HG03039 (cell line): ENCODE measurements around the gene ERICH3.
"Not testable (repeated sequence)": the region's sequence is repeated elsewhere in the genome, so short reads cannot be mapped to it uniquely, and the experiment has no call there.

Experiments used
- ATAC-seq: cut with Tn5 transposase; IDR thresholded peaks from one replicate; pipeline ENCODE4 v1.9.1; 2021; ENCODE audit warnings: mild to moderate bottlenecking, moderate library complexity; ENCODE audit not compliant: unreplicated experiment

The ERICH3 gene

DNA sequence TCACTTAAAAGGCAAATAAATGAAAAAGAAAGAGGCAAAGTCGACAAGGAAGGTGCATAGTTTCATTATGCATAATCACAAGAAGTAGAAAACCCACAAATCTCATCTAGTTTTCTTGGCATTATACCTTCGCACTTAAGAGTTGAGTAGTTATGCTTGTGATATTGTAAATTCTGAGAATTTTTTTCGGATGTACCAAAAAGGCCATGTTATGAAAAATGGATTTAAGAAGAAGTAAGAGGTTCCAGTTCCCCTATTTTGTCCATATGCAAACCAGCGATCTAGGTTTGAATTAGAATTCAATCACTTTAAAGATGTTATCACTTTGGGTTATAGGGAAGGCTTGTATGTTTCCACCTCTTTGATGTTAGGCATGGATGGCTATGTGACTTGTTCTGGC, 7.9 kb upstream of the ERICH3 start:
- peak; percentile 86 for ATAC-seq

GRCh38 chr1:74681001-74681400, 7.4 kb upstream of the ERICH3 start:
- ATAC-seq = peak; percentile 25

- ATAC-seq = no peak
Measured at GRCh38 chr1:74679811-74680210, 6.2 kb upstream of the ERICH3 start.

DNA sequence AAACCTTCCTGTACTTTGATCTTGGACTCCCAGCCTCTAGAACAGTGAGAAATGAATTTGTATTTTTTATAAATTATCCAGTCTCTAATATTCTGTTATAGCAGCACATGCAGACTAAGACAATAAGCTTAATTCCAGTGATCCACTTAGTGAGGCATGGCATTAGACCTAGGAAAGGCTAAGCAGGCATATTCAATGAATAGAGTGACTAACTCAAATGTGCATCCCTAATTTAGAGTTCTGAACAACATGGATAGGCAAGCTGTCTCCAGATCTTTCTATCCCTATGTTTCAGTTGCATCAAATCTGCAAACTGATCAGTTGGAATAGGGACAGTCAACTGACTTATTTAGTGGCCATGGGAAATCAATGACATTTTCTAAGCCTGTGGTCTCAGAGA, 4.3 kb upstream of the ERICH3 start:
- no peak for ATAC-seq

- peak; percentile 33 for ATAC-seq
Measured at GRCh38 chr1:74674278-74675048, 871 bp upstream of the ERICH3 start.

GRCh38 chr1:74670866-74671265, 2.7 kb downstream of the ERICH3 start:
- not testable (repeated sequence) for ATAC-seq

DNA sequence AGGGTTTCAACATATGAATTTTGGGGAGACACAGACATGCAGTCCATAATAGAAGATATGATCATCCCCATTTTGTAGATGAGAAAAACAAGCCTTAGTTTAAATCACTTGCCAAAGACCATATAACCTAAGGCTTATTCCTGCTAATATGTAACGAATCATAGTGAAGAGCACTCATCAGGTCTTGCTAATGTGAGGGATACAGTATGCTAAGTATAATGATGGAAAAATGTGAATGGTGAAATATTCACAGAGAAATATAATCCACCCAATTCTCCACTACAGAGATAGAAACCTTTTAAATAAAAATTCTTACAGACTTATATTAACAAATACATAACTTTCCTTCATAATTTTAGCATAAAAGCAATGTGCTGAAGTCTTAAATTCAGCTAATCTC, 18.9 kb downstream of the ERICH3 start:
- no peak for ATAC-seq

DNA sequence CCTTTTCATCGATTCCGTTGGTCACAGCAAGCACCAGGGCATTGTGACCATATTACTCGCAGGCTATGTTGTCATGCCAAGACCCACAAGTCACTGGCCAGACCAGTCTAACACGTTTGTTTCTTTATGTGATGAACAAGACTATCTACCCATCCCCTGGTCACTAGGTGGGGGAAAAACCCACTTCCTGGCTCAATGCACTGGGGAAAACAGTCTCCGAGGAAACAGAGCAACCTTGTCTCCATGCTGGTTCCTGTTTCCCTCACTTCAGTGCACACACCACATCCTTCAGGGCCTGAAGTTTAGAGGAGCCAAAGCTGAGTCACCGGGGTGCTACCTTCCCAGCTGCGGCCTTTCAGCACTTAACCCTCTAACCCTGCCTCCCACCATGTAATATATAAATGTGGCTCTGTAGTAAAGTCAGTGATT, 20.9 kb downstream of the ERICH3 start:
- ATAC-seq = peak; percentile 97

DNA sequence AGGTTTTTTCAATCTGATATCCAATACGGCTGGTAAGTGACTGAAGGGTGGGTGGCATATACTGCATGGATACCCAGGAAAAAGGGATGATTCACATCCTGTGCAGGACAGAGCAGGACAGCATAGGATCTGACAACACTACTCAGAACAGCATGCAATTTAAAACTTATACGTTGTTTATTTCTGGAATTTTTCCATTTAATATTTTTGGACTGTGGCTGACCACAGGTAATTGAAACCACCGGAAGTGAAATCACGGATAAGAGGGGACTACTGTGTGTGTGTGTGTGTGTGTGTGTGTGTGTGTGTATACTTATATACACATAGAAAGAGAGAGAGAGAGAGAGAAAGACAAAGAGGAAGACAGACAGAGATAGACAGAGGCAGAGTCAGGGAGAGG, 23.0 kb downstream of the ERICH3 start:
- ATAC-seq = no peak

DNA sequence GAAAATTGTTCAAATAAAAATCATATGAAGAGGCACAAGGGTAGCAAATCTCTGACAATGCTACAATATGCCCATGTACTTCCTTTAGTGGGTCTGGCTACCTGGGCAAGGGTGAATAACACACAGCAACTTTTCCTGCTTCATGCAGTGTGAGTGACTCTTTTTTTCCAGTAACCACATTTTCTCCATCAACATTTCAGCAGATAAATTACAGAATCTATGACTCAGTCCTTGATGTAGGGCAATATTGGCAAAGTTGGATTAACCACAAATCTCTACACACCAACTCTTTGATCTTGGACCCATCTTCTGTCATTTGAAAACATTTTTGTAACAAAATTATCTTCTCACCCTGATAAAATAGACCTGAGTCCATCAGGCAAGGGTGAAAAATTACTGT, 31.7 kb downstream of the ERICH3 start:
- no peak for ATAC-seq

- ATAC-seq = no peak
Measured at GRCh38 chr1:74641161-74641560, 32.4 kb downstream of the ERICH3 start.

DNA sequence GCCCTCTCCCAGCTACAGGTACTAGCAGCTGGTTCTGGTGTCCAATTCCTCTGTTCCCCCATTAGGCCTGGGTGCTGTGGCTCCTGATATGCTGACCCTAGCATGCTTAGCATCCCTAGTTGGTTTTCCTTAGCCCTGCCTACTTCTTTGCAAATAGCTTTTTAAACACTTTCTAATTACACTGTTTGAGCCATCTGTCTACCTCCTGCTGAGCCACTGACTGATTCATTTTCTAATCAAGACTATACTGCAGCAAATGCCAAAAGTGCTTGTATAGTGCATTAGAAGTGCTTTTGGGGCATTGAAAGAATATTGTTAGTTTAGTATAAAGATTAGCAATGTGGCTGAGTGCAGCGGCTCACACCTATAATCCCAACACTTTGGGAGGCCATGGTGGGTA, 36.3 kb downstream of the ERICH3 start:
- ATAC-seq = no peak

- ATAC-seq = no peak
Measured at GRCh38 chr1:74629283-74629682, 44.3 kb downstream of the ERICH3 start.

GRCh38 chr1:74623716-74624115, 49.9 kb downstream of the ERICH3 start:
- ATAC-seq = no peak

DNA sequence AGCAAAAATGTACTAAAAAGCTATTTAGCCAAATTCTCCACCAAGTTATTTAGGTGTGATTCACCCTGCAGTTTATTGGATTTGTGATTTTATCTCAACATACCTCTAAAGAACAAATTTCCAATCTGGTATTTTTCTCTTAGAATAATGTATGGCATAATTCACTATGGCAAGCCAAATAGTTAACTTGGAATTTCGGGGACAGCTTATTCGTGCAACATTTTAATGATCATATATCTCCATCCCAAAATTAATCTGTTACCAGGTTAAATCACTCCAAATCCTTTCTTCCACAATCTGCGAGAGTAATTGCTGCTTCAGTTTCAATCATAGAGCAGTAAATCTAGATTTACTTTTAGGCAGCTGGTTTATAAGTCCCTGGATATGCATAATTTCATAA, 53.4 kb downstream of the ERICH3 start:
- no peak for ATAC-seq

GRCh38 chr1:74618974-74619373, 54.6 kb downstream of the ERICH3 start:
- no peak for ATAC-seq

DNA sequence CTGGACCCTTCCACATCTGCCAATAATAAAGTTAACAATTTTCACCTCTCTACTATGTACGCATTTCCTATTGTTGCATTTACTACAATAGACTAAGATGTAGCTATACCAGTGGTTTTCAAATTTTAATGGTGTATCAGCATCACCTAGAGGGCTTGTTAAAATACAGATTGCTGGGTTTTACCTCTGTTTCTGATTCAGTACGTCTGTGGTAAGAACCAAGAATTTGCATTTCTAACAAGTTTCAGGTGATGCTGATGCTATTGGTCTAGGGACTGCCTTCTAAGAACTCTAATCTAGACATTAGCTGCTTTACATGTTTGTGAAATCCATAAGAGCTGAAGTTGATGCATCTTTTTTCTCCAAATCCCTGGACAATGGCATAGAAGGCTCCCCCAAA, 59.7 kb downstream of the ERICH3 start:
- ATAC-seq = no peak

- no peak for ATAC-seq
Measured at GRCh38 chr1:74611887-74612286, 61.7 kb downstream of the ERICH3 start.

GRCh38 chr1:74610961-74611360, 62.6 kb downstream of the ERICH3 start:
- no peak for ATAC-seq

GRCh38 chr1:74609810-74610371, 63.7 kb downstream of the ERICH3 start:
- ATAC-seq = no peak

GRCh38 chr1:74596717-74597116, 76.9 kb downstream of the ERICH3 start:
- no peak for ATAC-seq
